Activated B cell treated with CpG ODN at 0.5 μM for 24 hours (primary cell): ENCODE measurements around the gene KPNA2. TPM values are rescaled to one million over a fixed set of nuclear protein-coding genes. Genes with fewer than 3 reads are reported as not detected.
A peak's percentile ranks its signal among the peaks of the same experiment; 100 is the strongest.

Experiments used
- ATAC-seq: fragments of 200-7000 bp; cut with Tn5 transposase; one replicate; pipeline ENCODE4 v1.10.0; 2021; ENCODE audit warnings: low read depth, mild to moderate bottlenecking, moderate library complexity
- CTCF ChIA-PET: fragments of 350-600 bp; sonication (Branson Sonifier 250); formaldehyde crosslinking; loops from one replicate; lab custom pipeline; 2021; ENCODE audit warnings: antibody characterized with exemption; lab: Charles Lee
- POLR2A ChIA-PET: fragments of 350-600 bp; sonication (Branson Sonifier 250); formaldehyde crosslinking; loops from one replicate; lab custom pipeline; 2021; ENCODE audit warnings: antibody characterized with exemption; lab: Charles Lee
- DNase-seq: peaks from one replicate; pipeline ENCODE4 v3.0.0; 2022
- H3K27ac Mint-ChIP-seq: one replicate; pipeline ENCODE4 v1.8.0; 2020; ENCODE audit warnings: mixed read lengths
- H3K27me3 Mint-ChIP-seq: one replicate; pipeline ENCODE4 v1.8.0; 2021; ENCODE audit warnings: mixed read lengths
- H3K36me3 Mint-ChIP-seq: one replicate; pipeline ENCODE4 v1.8.0; 2021; ENCODE audit warnings: low read depth, mixed read lengths
- H3K4me1 Mint-ChIP-seq: one replicate; pipeline ENCODE4 v1.8.0; 2021; ENCODE audit warnings: mixed read lengths
- H3K4me3 Mint-ChIP-seq: one replicate; pipeline ENCODE4 v1.8.0; 2020; ENCODE audit warnings: mild to moderate bottlenecking, mixed read lengths
- H3K9me3 Mint-ChIP-seq: one replicate; pipeline ENCODE4 v1.8.0; 2020; ENCODE audit warnings: mixed read lengths
- intact Hi-C: fragments of 100-400 bp; cut with micrococcal nuclease; formaldehyde crosslinking; loops from one replicate; pipeline ENCODE4 v1.15.1; 2024
- total RNA-seq: library from RNA; stranded (reverse); gene quantifications from 2 replicates; pipeline ENCODE4 v1.2.3, GENCODE V29; 2022
- TF ChIP-seq, protein P1 (sequence below): fragments of 200-600 bp; IDR thresholded peaks from one replicate; pipeline ENCODE4 v1.8.0; 2022; ENCODE audit warnings: antibody characterized with exemption, mild to moderate bottlenecking

Gene KPNA2
- total RNA-seq, 1 donor from 2014 or later: 49.9 TPM

- TF ChIP-seq, protein P1, sequence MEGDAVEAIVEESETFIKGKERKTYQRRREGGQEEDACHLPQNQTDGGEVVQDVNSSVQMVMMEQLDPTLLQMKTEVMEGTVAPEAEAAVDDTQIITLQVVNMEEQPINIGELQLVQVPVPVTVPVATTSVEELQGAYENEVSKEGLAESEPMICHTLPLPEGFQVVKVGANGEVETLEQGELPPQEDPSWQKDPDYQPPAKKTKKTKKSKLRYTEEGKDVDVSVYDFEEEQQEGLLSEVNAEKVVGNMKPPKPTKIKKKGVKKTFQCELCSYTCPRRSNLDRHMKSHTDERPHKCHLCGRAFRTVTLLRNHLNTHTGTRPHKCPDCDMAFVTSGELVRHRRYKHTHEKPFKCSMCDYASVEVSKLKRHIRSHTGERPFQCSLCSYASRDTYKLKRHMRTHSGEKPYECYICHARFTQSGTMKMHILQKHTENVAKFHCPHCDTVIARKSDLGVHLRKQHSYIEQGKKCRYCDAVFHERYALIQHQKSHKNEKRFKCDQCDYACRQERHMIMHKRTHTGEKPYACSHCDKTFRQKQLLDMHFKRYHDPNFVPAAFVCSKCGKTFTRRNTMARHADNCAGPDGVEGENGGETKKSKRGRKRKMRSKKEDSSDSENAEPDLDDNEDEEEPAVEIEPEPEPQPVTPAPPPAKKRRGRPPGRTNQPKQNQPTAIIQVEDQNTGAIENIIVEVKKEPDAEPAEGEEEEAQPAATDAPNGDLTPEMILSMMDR: no peak
- DNase-seq (no peak), ATAC-seq (no peak)
- H3K36me3 Mint-ChIP-seq: no peaks in the 10 kb centered on the region
- peaks cover 28% of the 10 kb centered on the region for H3K4me1 Mint-ChIP-seq
- H3K27ac Mint-ChIP-seq: no peak overlapping the region
- no peaks in the 10 kb centered on the region for H3K9me3 Mint-ChIP-seq
- ChIA-PET POLR2A (no interaction called here), CTCF (no interaction called here)
- intact Hi-C loops: loop anchor here (10.0 kb wide), 1 partner anchor 106 kb away; no protein-coding TSS in a partner anchor
- H3K27me3 Mint-ChIP-seq: peaks cover 18% of the 10 kb centered on the region
- no peak overlapping the region for H3K4me3 Mint-ChIP-seq
Observed at GRCh38 chr17:67998466-67998865, 37.1 kb upstream of the KPNA2 start.

DNA sequence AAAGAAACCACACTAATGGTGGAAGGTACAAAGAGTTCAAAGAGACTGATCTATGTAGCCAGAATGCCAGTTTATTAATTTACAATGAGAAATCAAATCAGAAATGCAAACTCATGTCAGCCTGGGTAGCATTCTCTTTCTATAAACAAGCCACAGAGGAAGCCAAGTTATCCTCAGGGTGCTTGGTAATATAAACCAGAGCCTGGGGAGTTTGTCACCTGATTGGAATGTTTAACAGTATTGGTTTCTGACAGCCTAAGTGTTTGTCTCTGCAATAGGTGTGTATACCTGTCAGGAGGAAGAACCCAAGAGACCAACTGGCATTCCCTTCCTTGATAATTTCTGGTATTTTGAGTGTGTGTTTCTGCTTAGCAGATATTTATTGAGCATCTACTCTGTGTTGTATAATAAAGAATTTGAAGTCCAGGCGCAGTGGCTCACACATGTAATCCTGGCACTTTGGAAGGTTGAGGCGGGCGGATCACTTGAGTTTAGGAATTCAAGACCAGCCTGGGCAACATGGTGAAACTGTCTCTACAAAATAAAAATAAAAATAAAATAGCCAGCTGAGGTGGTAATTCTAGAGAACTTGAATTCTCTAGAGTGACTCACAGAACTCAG lies 36.1 kb upstream of the KPNA2 start:
- POLR2A ChIA-PET: no interaction called here
- DNase-seq: no peak
- Mint-ChIP-seq H3K4me3 (no peak overlapping the region), H3K36me3 (no peaks in the 10 kb centered on the region), H3K9me3 (no peaks in the 10 kb centered on the region), H3K27ac (no peak overlapping the region), H3K27me3 (peaks cover 18% of the 10 kb centered on the region), H3K4me1 (peaks cover 23% of the 10 kb centered on the region)
- intact Hi-C loops: loop anchor here (10.0 kb wide), 1 partner anchor 105 kb away; no protein-coding TSS in a partner anchor
- TF ChIP-seq, protein P1: no peak
- no peak for ATAC-seq
- CTCF ChIA-PET: no interaction called here

DNA sequence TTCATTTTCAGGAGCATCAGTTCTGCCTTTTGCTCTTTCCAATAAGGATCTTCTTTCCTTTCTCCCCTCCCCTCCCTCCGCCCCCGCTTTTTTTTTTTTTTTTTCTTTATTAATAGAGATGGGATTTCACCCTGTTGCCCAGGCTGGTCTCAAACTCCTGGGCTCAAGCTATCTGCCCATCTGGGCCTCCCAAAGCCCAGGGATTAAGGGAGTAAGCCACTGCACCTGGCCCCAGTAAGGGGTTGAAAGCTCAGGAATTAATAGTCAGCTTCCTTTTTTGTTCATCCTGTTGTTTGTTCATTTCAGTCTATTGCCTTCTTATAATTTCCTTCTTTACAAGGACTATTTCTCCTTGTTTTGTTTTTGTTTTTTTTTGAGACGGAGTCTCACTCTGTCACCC lies 31.3 kb upstream of the KPNA2 start:
- POLR2A ChIA-PET: no interaction called here
- Mint-ChIP-seq H3K27me3 (peaks cover 5% of the 10 kb centered on the region), H3K9me3 (no peaks in the 10 kb centered on the region), H3K4me1 (no peaks in the 10 kb centered on the region), H3K4me3 (no peak overlapping the region), H3K27ac (no peak overlapping the region), H3K36me3 (no peaks in the 10 kb centered on the region)
- CTCF ChIA-PET: no interaction called here
- no peak for ATAC-seq
- intact Hi-C loops: no loop called here
- no peak for DNase-seq
- TF ChIP-seq, protein P1: no peak

GRCh38 chr17:68006797-68007196 lies 28.7 kb upstream of the KPNA2 start:
- CTCF ChIA-PET: no interaction called here
- ATAC-seq: no peak
- DNase-seq: no peak
- TF ChIP-seq, protein P1: no peak
- intact Hi-C loops: no loop called here
- Mint-ChIP-seq H3K9me3 (no peaks in the 10 kb centered on the region), H3K4me3 (no peak overlapping the region), H3K27me3 (peaks cover 8% of the 10 kb centered on the region), H3K36me3 (no peaks in the 10 kb centered on the region), H3K4me1 (peaks cover 5% of the 10 kb centered on the region), H3K27ac (no peak overlapping the region)
- POLR2A ChIA-PET: interaction anchor here (0.7 kb wide), 1 partner anchor 1487 kb away, joined by 5 read pairs; no protein-coding TSS in a partner anchor

DNA sequence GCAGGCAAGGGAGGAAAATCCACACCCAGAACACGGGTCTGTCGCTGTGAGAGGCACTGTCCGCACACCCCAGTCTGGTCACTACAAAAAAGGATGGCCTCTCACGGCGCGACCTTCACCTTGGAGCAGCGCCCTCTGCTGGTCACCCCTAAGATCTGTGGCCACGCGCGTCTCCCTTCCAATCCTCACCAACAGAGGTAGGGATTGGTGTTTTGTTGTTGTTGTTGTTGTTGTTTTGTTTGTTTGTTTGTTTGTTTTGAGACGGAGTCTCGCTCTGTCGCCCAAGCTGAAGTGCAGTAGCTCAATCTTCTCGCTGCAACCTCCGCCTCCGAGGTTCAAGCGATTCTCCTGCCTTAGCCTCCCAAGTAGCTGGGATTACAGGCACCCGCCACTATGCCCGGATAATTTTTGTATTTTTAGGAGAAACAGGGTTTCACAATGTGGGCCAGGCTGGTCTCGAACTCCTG lies 24.3 kb upstream of the KPNA2 start:
- H3K27me3 Mint-ChIP-seq: peaks cover 8% of the 10 kb centered on the region
- H3K4me3 Mint-ChIP-seq: no peak overlapping the region
- POLR2A ChIA-PET: no interaction called here
- ATAC-seq (peak; percentile 65), DNase-seq (peak; percentile 45)
- CTCF ChIA-PET: interaction anchor here (2.0 kb wide), 1 partner anchor 9 kb away, joined by 7 read pairs; no protein-coding TSS in a partner anchor
- H3K36me3 Mint-ChIP-seq: no peaks in the 10 kb centered on the region
- peaks cover 5% of the 10 kb centered on the region for H3K4me1 Mint-ChIP-seq
- H3K9me3 Mint-ChIP-seq: no peaks in the 10 kb centered on the region
- no peak overlapping the region for H3K27ac Mint-ChIP-seq
- TF ChIP-seq, protein P1: no peak
- intact Hi-C loops: loop anchor here (1.0 to 2.0 kb wide), 2 partner anchors 16 to 48 kb away; no protein-coding TSS in a partner anchor
